Liver (tissue), 9 donors: Measurements from ENCODE around the gene FOXO3. TPM values are rescaled to one million over a fixed set of nuclear protein-coding genes. Genes with fewer than 3 reads are reported as not detected.

Experiments used
- DNase-seq: peaks from one replicate; pipeline ENCODE4 v3.0.0-alpha.2; 2017; ENCODE audit warnings: low spot score
- H3K27ac ChIP-seq, 2 donors: one replicate each; pipeline ENCODE4 v1.7.0; 2013; ENCODE audit warnings: inconsistent platforms in 2 of 2, low read length in 2 of 2, control low read depth in 1 of 2, low read depth in 1 of 2, mild to moderate bottlenecking in 1 of 2
- H3K27me3 ChIP-seq, 4 donors: one replicate each; pipeline versions ENCODE4 v1.6.1 to v1.7.0; 2013; ENCODE audit warnings: low read length in 3 of 4, inconsistent platforms in 1 of 4, mild to moderate bottlenecking in 1 of 4, moderate library complexity in 1 of 4; ENCODE audit not compliant: control insufficient read depth in 4 of 4, insufficient read depth in 4 of 4
- H3K36me3 ChIP-seq, 4 donors: one replicate each; pipeline versions ENCODE4 v1.6.1 to v1.7.0; 2013; ENCODE audit warnings: low read length in 3 of 4, mild to moderate bottlenecking in 3 of 4, low read depth in 1 of 4, moderate library complexity in 1 of 4; ENCODE audit not compliant: control insufficient read depth in 4 of 4, insufficient read depth in 3 of 4
- H3K4me1 ChIP-seq, 4 donors: one replicate each; pipeline versions ENCODE4 v1.6.1 to v1.7.0; 2013; ENCODE audit warnings: low read length in 3 of 4, mild to moderate bottlenecking in 3 of 4, moderate library complexity in 1 of 4; ENCODE audit not compliant: control insufficient read depth in 4 of 4, insufficient read depth in 4 of 4
- H3K4me3 ChIP-seq, 3 donors: one replicate each; pipeline versions ENCODE4 v1.6.1 to v1.7.0; 2013; ENCODE audit warnings: low read length in 3 of 3, control low read depth in 1 of 3, low read depth in 1 of 3, mild to moderate bottlenecking in 1 of 3
- H3K9ac ChIP-seq, 2 donors: one replicate each; pipeline ENCODE4 v1.7.0; 2013; ENCODE audit warnings: low read length in 2 of 2, mild to moderate bottlenecking in 2 of 2, moderate library complexity in 2 of 2, control low read depth in 1 of 2, low read depth in 1 of 2
- H3K9me3 ChIP-seq, 4 donors: one replicate each; pipeline versions ENCODE4 v1.6.1 to v1.7.0; 2013; ENCODE audit warnings: low read length in 3 of 4; ENCODE audit not compliant: control insufficient read depth in 4 of 4
- EGR1 ChIP-seq, 2 donors: IDR thresholded peaks; 2 replicates each; pipeline ENCODE4 v1.6.1; 2016 to 2018; ENCODE audit warnings: antibody characterized with exemption in 2 of 2, low read depth in 2 of 2
- FOXA1 ChIP-seq: IDR thresholded peaks from 2 replicates; pipeline ENCODE4 v1.6.1; 2016; ENCODE audit warnings: antibody characterized with exemption
- FOXA2 ChIP-seq: IDR thresholded peaks from 2 replicates; pipeline ENCODE4 v1.6.1; 2016; ENCODE audit warnings: antibody characterized with exemption
- GABPA ChIP-seq, 2 donors: IDR thresholded peaks in 1 of 2; conservative IDR thresholded peaks in 1 of 2; 2 replicates each; pipeline ENCODE4 v1.6.1; 2016; ENCODE audit warnings: antibody characterized with exemption in 2 of 2, mild to moderate bottlenecking in 1 of 2, moderate library complexity in 1 of 2
- HNF4A ChIP-seq, 2 donors: conservative IDR thresholded peaks; 2 replicates each; pipeline ENCODE4 v1.6.1; 2016; ENCODE audit warnings: antibody characterized with exemption in 2 of 2, mild to moderate bottlenecking in 2 of 2
- HNF4G ChIP-seq: IDR thresholded peaks from 2 replicates; pipeline ENCODE4 v1.6.1; 2016; ENCODE audit warnings: antibody characterized with exemption
- JUND ChIP-seq, 2 donors: IDR thresholded peaks; 2 replicates each; pipeline ENCODE4 v1.6.1; 2016; ENCODE audit warnings: antibody characterized with exemption in 2 of 2
- NR2F2 ChIP-seq: IDR thresholded peaks from 2 replicates; pipeline ENCODE4 v1.6.1; 2016; ENCODE audit warnings: antibody characterized with exemption
- RAD21 ChIP-seq, 2 donors: IDR thresholded peaks; 2 replicates each; pipeline ENCODE4 v1.6.1; 2016; ENCODE audit warnings: antibody characterized with exemption in 2 of 2, mild to moderate bottlenecking in 2 of 2
- RXRA ChIP-seq, 2 donors: IDR thresholded peaks; 2 replicates each; pipeline ENCODE4 v1.6.1; 2017 to 2018; ENCODE audit warnings: antibody characterized with exemption in 2 of 2, mild to moderate bottlenecking in 1 of 2
- SP1 ChIP-seq: IDR thresholded peaks from 2 replicates; pipeline ENCODE4 v1.6.1; 2018; ENCODE audit warnings: antibody characterized with exemption, mild to moderate bottlenecking
- TAF1 ChIP-seq: conservative IDR thresholded peaks from 2 replicates; pipeline ENCODE4 v1.6.1; 2016; ENCODE audit warnings: antibody characterized with exemption, mild to moderate bottlenecking
- YY1 ChIP-seq: IDR thresholded peaks from 2 replicates; pipeline ENCODE4 v1.6.1; 2016; ENCODE audit warnings: antibody characterized with exemption, mild to moderate bottlenecking
- WGBS: extraction: QIAGEN DNeasy Blood & Tissue Kit; methylation state at CpG from one replicate; pipeline ENCODE4 v1.1.7; 2013; 5-methylcytosine and 5-hydroxymethylcytosine counted together
- polyA plus RNA-seq, 2 donors: library from polyadenylated mRNA; stranded (reverse) in 1 of 2; unstranded in 1 of 2; fragments of 200-250 nt in 1 of 2; fragments of >200 nt in 1 of 2; fragmentation: Nextera tagmentation in 1 of 2; extraction: Ambion mirVana in 1 of 2; gene quantifications; one replicate each; pipeline versions ENCODE4 v1.2.1 to v1.2.3, GENCODE V29; 2013 to 2015
- total RNA-seq, 2 donors: library from RNA; depleted of rRNA; stranded (reverse); fragments of >200 nt; gene quantifications; one replicate each; pipeline ENCODE4 v1.2.3, GENCODE V29; 2014
- TF ChIP-seq, protein P1 (sequence below): fragments of 150-350 bp; IDR thresholded peaks from 2 replicates; pipeline ENCODE4 v1.5.1; 2017; ENCODE audit warnings: improper control_type of control experiment, low read depth, low read length; ENCODE audit not compliant: missing input control
- TF ChIP-seq, protein P2 (sequence below): IDR thresholded peaks from 2 replicates; pipeline ENCODE4 v1.6.1; 2016; ENCODE audit warnings: antibody characterized with exemption
- TF ChIP-seq, protein P3 (sequence below): IDR thresholded peaks from 2 replicates; pipeline ENCODE4 v1.6.1; 2016; ENCODE audit warnings: antibody characterized with exemption, mild to moderate bottlenecking
- TF ChIP-seq, protein P4 (sequence below): IDR thresholded peaks from 2 replicates; pipeline ENCODE4 v1.6.1; 2016; ENCODE audit warnings: antibody characterized with exemption
- TF ChIP-seq, protein P5 (sequence below): IDR thresholded peaks from 2 replicates; pipeline ENCODE4 v1.6.1; 2016; ENCODE audit warnings: antibody characterized with exemption
- donor health status: healthy.
- donor health status: healthy.
- donor health status: healthy.
- donor health status: healthy.
- donor health status: healthy.

FOXO3 gene
- total and polyA plus RNA-seq, 4 donors, result 6.0 to 72.2 (median 17.3) TPM

DNA sequence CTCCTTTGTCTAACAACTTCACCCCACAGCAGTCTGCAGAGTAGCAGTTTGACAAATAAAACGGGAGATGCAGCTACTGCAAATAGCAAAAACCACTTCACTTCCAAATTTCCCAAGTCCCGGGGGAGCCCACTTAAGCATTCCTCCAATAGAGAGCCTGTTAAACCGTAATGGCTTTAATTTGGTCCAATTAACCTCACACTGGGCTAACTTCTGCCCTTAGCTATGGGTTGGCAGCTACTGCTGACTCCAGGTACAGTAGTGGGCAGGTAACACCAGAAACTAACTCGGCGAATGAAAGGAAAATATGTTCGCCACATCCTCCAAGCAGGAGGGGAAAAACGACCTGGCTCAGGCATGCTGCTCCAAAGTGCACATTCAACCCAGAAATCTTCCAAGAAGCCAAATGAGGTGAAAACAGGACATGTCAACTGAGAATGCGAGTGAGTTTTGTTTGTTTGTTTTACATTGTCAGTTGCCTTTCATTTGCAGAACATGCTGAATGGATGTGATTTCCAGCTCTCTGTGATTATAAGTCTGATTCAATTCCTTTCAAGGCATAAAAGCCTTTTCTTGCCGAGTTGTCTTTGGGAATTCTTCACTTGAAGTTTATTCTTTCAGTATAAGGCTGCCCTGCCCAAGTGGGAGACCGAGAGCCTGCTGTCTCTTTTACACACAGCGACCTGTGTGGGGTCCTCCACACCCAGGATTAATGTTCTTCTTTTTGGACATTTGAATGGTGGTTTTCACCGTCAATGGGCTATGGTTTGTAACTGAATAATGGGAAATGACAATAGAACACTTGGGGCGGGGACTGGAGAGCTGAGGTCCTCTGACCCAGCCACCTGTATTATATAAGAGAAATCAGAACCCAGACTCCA is 170.2 kb downstream of the FOXO3 start:
- DNase-seq, result no peak
- H3K9me3 ChIP-seq, result no peaks in the 10 kb centered on the region
- no peak overlapping the region for H3K4me3 ChIP-seq
- 71% methylated on average over 13 of the region's 13 CpGs for WGBS
- H3K4me1 ChIP-seq, result peaks cover 2 to 8% (median 6%) of the 10 kb centered on the region in 4 donors
- no peaks in the 10 kb centered on the region for H3K36me3 ChIP-seq
- H3K27ac ChIP-seq, result no peak overlapping the region
- no peak overlapping the region for H3K9ac ChIP-seq
- H3K27me3 ChIP-seq, result no peaks in the 10 kb centered on the region
- TF ChIP-seq FOXA1 (no peak), YY1 (no peak), HNF4A (conservative IDR thresholded peaks at IDR 0.05) (no peak), JUND (IDR thresholded peaks at IDR 0.05) (no peak)

DNA sequence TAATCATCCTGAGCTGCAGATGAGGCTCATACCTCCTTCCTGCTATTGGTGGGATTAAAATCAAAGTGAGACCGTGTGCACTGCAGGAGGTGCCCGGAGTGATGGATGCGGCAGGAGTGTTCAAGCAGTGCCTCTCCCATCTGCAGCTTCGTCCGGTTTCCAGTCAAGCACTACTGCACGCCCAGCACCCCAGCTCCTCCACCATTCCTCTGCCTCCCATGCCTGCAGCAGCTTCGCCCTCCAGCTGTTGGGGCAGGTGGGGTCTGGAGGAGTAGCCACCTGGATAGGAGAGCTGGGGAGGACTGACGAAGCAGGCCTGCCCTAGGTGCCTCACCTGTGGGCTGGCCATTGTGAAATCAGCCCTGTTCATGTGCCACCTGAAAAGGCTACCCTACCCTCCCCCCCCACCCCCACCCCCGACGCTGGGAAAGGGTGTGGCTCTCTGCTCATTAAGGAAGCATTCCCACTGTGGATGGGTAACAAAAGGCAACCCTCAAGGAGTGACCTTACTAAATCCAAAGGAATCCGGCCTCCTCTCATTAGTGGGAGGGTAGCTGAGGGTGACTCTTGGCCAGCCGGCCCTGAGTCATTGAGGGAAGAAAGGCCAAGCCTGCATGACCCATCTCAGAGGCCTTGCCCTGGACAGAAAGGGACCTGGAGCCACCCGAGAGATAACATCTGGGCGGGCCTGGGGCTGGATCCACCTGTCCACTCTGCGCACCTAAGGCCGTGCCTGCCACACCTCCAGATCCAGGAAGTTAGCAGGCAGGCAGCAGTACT is 171.6 kb downstream of the FOXO3 start:
- DNase-seq, result no peak
- Histone ChIP-seq H3K4me3 (no peak overlapping the region), H3K36me3 (no peaks in the 10 kb centered on the region), H3K27me3 (no peaks in the 10 kb centered on the region), H3K9me3 (no peaks in the 10 kb centered on the region), H3K9ac (no peak overlapping the region), H3K27ac (no peak overlapping the region), H3K4me1 (peaks cover 2 to 8% (median 6%) of the 10 kb centered on the region in 4 donors)
- 88% methylated on average over 16 of the region's 16 CpGs for WGBS
- TF ChIP-seq, protein P1, sequence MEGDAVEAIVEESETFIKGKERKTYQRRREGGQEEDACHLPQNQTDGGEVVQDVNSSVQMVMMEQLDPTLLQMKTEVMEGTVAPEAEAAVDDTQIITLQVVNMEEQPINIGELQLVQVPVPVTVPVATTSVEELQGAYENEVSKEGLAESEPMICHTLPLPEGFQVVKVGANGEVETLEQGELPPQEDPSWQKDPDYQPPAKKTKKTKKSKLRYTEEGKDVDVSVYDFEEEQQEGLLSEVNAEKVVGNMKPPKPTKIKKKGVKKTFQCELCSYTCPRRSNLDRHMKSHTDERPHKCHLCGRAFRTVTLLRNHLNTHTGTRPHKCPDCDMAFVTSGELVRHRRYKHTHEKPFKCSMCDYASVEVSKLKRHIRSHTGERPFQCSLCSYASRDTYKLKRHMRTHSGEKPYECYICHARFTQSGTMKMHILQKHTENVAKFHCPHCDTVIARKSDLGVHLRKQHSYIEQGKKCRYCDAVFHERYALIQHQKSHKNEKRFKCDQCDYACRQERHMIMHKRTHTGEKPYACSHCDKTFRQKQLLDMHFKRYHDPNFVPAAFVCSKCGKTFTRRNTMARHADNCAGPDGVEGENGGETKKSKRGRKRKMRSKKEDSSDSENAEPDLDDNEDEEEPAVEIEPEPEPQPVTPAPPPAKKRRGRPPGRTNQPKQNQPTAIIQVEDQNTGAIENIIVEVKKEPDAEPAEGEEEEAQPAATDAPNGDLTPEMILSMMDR, result no peak
- TF ChIP-seq, protein P2, sequence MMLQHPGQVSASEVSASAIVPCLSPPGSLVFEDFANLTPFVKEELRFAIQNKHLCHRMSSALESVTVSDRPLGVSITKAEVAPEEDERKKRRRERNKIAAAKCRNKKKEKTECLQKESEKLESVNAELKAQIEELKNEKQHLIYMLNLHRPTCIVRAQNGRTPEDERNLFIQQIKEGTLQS, result no peak
- TF ChIP-seq NR2F2 (no peak), FOXA1 (no peak), FOXA2 (no peak), JUND (IDR thresholded peaks at IDR 0.05) (no peak), HNF4G (no peak), RAD21 (IDR thresholded peaks at IDR 0.05) (no peak), HNF4A (conservative IDR thresholded peaks at IDR 0.05) (no peak), SP1 (no peak), GABPA (IDR thresholded peaks at IDR 0.05 in 1 of 2, conservative IDR thresholded peaks at IDR 0.05 in 1 of 2) (no peak), TAF1 (no peak), RXRA (IDR thresholded peaks at IDR 0.05) (no peak), EGR1 (IDR thresholded peaks at IDR 0.05; ENCODE audit: low read depth in 2 of 2) (no peak), YY1 (no peak)
- TF ChIP-seq, protein P3, sequence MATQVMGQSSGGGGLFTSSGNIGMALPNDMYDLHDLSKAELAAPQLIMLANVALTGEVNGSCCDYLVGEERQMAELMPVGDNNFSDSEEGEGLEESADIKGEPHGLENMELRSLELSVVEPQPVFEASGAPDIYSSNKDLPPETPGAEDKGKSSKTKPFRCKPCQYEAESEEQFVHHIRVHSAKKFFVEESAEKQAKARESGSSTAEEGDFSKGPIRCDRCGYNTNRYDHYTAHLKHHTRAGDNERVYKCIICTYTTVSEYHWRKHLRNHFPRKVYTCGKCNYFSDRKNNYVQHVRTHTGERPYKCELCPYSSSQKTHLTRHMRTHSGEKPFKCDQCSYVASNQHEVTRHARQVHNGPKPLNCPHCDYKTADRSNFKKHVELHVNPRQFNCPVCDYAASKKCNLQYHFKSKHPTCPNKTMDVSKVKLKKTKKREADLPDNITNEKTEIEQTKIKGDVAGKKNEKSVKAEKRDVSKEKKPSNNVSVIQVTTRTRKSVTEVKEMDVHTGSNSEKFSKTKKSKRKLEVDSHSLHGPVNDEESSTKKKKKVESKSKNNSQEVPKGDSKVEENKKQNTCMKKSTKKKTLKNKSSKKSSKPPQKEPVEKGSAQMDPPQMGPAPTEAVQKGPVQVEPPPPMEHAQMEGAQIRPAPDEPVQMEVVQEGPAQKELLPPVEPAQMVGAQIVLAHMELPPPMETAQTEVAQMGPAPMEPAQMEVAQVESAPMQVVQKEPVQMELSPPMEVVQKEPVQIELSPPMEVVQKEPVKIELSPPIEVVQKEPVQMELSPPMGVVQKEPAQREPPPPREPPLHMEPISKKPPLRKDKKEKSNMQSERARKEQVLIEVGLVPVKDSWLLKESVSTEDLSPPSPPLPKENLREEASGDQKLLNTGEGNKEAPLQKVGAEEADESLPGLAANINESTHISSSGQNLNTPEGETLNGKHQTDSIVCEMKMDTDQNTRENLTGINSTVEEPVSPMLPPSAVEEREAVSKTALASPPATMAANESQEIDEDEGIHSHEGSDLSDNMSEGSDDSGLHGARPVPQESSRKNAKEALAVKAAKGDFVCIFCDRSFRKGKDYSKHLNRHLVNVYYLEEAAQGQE, result no peak
- TF ChIP-seq, protein P4, sequence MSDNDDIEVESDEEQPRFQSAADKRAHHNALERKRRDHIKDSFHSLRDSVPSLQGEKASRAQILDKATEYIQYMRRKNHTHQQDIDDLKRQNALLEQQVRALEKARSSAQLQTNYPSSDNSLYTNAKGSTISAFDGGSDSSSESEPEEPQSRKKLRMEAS, result no peak
- TF ChIP-seq, protein P5, sequence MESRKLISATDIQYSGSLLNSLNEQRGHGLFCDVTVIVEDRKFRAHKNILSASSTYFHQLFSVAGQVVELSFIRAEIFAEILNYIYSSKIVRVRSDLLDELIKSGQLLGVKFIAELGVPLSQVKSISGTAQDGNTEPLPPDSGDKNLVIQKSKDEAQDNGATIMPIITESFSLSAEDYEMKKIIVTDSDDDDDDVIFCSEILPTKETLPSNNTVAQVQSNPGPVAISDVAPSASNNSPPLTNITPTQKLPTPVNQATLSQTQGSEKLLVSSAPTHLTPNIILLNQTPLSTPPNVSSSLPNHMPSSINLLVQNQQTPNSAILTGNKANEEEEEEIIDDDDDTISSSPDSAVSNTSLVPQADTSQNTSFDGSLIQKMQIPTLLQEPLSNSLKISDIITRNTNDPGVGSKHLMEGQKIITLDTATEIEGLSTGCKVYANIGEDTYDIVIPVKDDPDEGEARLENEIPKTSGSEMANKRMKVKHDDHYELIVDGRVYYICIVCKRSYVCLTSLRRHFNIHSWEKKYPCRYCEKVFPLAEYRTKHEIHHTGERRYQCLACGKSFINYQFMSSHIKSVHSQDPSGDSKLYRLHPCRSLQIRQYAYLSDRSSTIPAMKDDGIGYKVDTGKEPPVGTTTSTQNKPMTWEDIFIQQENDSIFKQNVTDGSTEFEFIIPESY, result no peak
